ENCODE results near the gene DHRS3.
"Not testable (repeated sequence)": the region's sequence is repeated elsewhere in the genome, so short reads cannot be mapped to it uniquely, and the experiment has no call there.

The DHRS3 gene

GRCh38 chr1:12657060-12657884 lies 39.3 kb upstream of the DHRS3 start:
- no peak for TF ChIP-seq POLR2AphosphoS5 (IDR thresholded peaks at IDR 0.05; ENCODE audit: borderline replicate concordance, low read depth, low read length)
- no peak for TF ChIP-seq EZH2 (IDR thresholded peaks at IDR 0.05)
- no peak for TF ChIP-seq FOXP2 (optimal IDR thresholded peaks at IDR 0.05; ENCODE audit: control extremely low read depth, extremely low read length, insufficient read depth)
- Histone ChIP-seq H3K9me3 (ENCODE audit: low read depth, low read length) (no peaks in the 10 kb centered on the region), H3K27ac (no peak overlapping the region), H3K4me3 (no peak overlapping the region), H3K36me3 (ENCODE audit: insufficient read depth, low read length) (no peaks in the 10 kb centered on the region), H3K9ac (ENCODE audit: insufficient read length) (no peak overlapping the region)
- no peak for DNase-seq (ENCODE audit: low read depth, low spot score)

GRCh38 chr1:12656575-12656974 lies 38.6 kb upstream of the DHRS3 start:
- Histone ChIP-seq H3K9ac (ENCODE audit: insufficient read length) (no peak overlapping the region), H3K9me3 (ENCODE audit: low read depth, low read length) (no peaks in the 10 kb centered on the region), H3K4me3 (no peak overlapping the region), H3K36me3 (ENCODE audit: insufficient read depth, low read length) (no peaks in the 10 kb centered on the region), H3K27ac (no peak overlapping the region)
- TF ChIP-seq EZH2 (IDR thresholded peaks at IDR 0.05) (no peak), FOXP2 (optimal IDR thresholded peaks at IDR 0.05; ENCODE audit: control extremely low read depth, extremely low read length, insufficient read depth) (no peak), POLR2AphosphoS5 (IDR thresholded peaks at IDR 0.05; ENCODE audit: borderline replicate concordance, low read depth, low read length) (no peak)
- no peak for DNase-seq (ENCODE audit: low read depth, low spot score)

- Histone ChIP-seq H3K4me3 (no peak overlapping the region), H3K27ac (0 out of 2 replicates have a peak overlapping the region, but pooled peaks have one; percentile 37), H3K9me3 (ENCODE audit: low read depth, low read length) (no peaks in the 10 kb centered on the region), H3K36me3 (ENCODE audit: insufficient read depth, low read length) (no peaks in the 10 kb centered on the region), H3K9ac (ENCODE audit: insufficient read length) (no peak overlapping the region)
- TF ChIP-seq POLR2AphosphoS5 (IDR thresholded peaks at IDR 0.05; ENCODE audit: borderline replicate concordance, low read depth, low read length), result no peak
- TF ChIP-seq EZH2 (IDR thresholded peaks at IDR 0.05), result no peak
- TF ChIP-seq FOXP2 (optimal IDR thresholded peaks at IDR 0.05; ENCODE audit: control extremely low read depth, extremely low read length, insufficient read depth), result no peak
- DNase-seq (ENCODE audit: low read depth, low spot score), result no peak
Observed at GRCh38 chr1:12654657-12655056, 36.6 kb upstream of the DHRS3 start.

GRCh38 chr1:12654004-12654567 lies 36.1 kb upstream of the DHRS3 start:
- Histone ChIP-seq H3K36me3 (ENCODE audit: insufficient read depth, low read length) (no peaks in the 10 kb centered on the region), H3K9me3 (ENCODE audit: low read depth, low read length) (no peaks in the 10 kb centered on the region), H3K9ac (ENCODE audit: insufficient read length) (no peak overlapping the region), H3K4me3 (no peak overlapping the region), H3K27ac (0 out of 2 replicates have a peak overlapping the region, but pooled peaks have one; percentile 37)
- TF ChIP-seq EZH2 (IDR thresholded peaks at IDR 0.05) (no peak), FOXP2 (optimal IDR thresholded peaks at IDR 0.05; ENCODE audit: control extremely low read depth, extremely low read length, insufficient read depth) (no peak), POLR2AphosphoS5 (IDR thresholded peaks at IDR 0.05; ENCODE audit: borderline replicate concordance, low read depth, low read length) (no peak)
- no peak for DNase-seq (ENCODE audit: low read depth, low spot score)

GRCh38 chr1:12649971-12650421 lies 32.0 kb upstream of the DHRS3 start:
- no peak overlapping the region for H3K4me3 ChIP-seq
- TF ChIP-seq FOXP2 (optimal IDR thresholded peaks at IDR 0.05; ENCODE audit: control extremely low read depth, extremely low read length, insufficient read depth), result no peak
- no peak for TF ChIP-seq EZH2 (IDR thresholded peaks at IDR 0.05)
- TF ChIP-seq POLR2AphosphoS5 (IDR thresholded peaks at IDR 0.05; ENCODE audit: borderline replicate concordance, low read depth, low read length), result no peak; the same call in 1 of the 2 replicates
- H3K9me3 ChIP-seq (ENCODE audit: low read depth, low read length), result no peaks in the 10 kb centered on the region
- H3K9ac ChIP-seq (ENCODE audit: insufficient read length), result no peak overlapping the region
- no peak for DNase-seq (ENCODE audit: low read depth, low spot score)
- H3K27ac ChIP-seq, result peak overlapping the region; percentile 97
- no peaks in the 10 kb centered on the region for H3K36me3 ChIP-seq (ENCODE audit: insufficient read depth, low read length)

- no peaks in the 10 kb centered on the region for H3K9me3 ChIP-seq (ENCODE audit: low read depth, low read length)
- peak overlapping the region; percentile 97 for H3K27ac ChIP-seq
- H3K4me3 ChIP-seq, result no peak overlapping the region
- H3K9ac ChIP-seq (ENCODE audit: insufficient read length), result peak overlapping the region; percentile 63
- no peaks in the 10 kb centered on the region for H3K36me3 ChIP-seq (ENCODE audit: insufficient read depth, low read length)
- TF ChIP-seq POLR2AphosphoS5 (IDR thresholded peaks at IDR 0.05; ENCODE audit: borderline replicate concordance, low read depth, low read length) (no peak), EZH2 (IDR thresholded peaks at IDR 0.05) (no peak), FOXP2 (optimal IDR thresholded peaks at IDR 0.05; ENCODE audit: control extremely low read depth, extremely low read length, insufficient read depth) (no peak)
- DNase-seq (ENCODE audit: low read depth, low spot score), result no peak
Observed at GRCh38 chr1:12648741-12649140, 30.7 kb upstream of the DHRS3 start.

GRCh38 chr1:12645401-12645800 lies 27.4 kb upstream of the DHRS3 start:
- DNase-seq (ENCODE audit: low read depth, low spot score); H3K36me3 ChIP-seq (ENCODE audit: insufficient read depth, low read length); H3K4me3 ChIP-seq; H3K9me3 ChIP-seq (ENCODE audit: low read depth, low read length); H3K9ac ChIP-seq (ENCODE audit: insufficient read length); H3K27ac ChIP-seq: not testable (repeated sequence)

- no peak for DNase-seq (ENCODE audit: low read depth, low spot score)
- no peak for TF ChIP-seq FOXP2 (optimal IDR thresholded peaks at IDR 0.05; ENCODE audit: control extremely low read depth, extremely low read length, insufficient read depth)
- TF ChIP-seq POLR2AphosphoS5 (IDR thresholded peaks at IDR 0.05; ENCODE audit: borderline replicate concordance, low read depth, low read length), result no peak
- TF ChIP-seq EZH2 (IDR thresholded peaks at IDR 0.05), result no peak
- H3K4me3 ChIP-seq, result no peak overlapping the region
- no peaks in the 10 kb centered on the region; the same call in 1 of the 2 replicates for H3K9me3 ChIP-seq (ENCODE audit: low read depth, low read length)
- no peaks in the 10 kb centered on the region for H3K36me3 ChIP-seq (ENCODE audit: insufficient read depth, low read length)
- no peak overlapping the region for H3K9ac ChIP-seq (ENCODE audit: insufficient read length)
- H3K27ac ChIP-seq, result no peak overlapping the region; the same call in 1 of the 2 replicates
Observed at GRCh38 chr1:12644829-12645228, 26.8 kb upstream of the DHRS3 start.

Data from SK-N-MC (cell line).